ENCODE data around the gene RAD51B. TPM values are rescaled to one million over a fixed set of nuclear protein-coding genes. Genes with fewer than 3 reads are reported as not detected.

The RAD51B gene
- total RNA-seq, 1 experiment from 2014 or later, result 23.3 TPM

- intact Hi-C loops (cut with micrococcal nuclease; ENCODE audit: unreplicated experiment), result no loop called here
- TF ChIP-seq EZH2 (IDR thresholded peaks at IDR 0.05; ENCODE audit: borderline replicate concordance, low read depth, low read length, poor library complexity, severe bottlenecking) (no peak), CTCF (conservative IDR thresholded peaks at IDR 0.05; ENCODE audit: low read depth, low read length) (no peak)
- H3K9me3 ChIP-seq (ENCODE audit: low read depth, low read length, poor library complexity, severe bottlenecking), result peaks cover 35% of the 10 kb centered on the region
- no TSS peak for BruUV-seq (replicated peaks)
- ChIA-PET POLR2A (ENCODE audit: low non-redundant PET) (no interaction called here), CTCF (no interaction called here)
- H3K27ac ChIP-seq (ENCODE audit: low read depth, low read length, poor library complexity, severe bottlenecking), result no peak overlapping the region
- no peak overlapping the region for H3K4me3 ChIP-seq (ENCODE audit: low read depth, low read length, poor library complexity, severe bottlenecking)
- no peaks in the 10 kb centered on the region for H3K4me1 ChIP-seq (ENCODE audit: insufficient read depth, low read length, poor library complexity, severe bottlenecking)
- no peaks in the 10 kb centered on the region for H3K27me3 ChIP-seq (replicated peaks; ENCODE audit: insufficient read depth, low read depth, low read length, poor library complexity)
- no peaks in the 10 kb centered on the region for H3K36me3 ChIP-seq (ENCODE audit: insufficient read depth, low read length, poor library complexity, severe bottlenecking)
- no peak for DNase-seq (ENCODE audit: low spot score)
Measured at GRCh38 chr14:68616221-68616902, 796.8 kb downstream of the RAD51B start.

GRCh38 chr14:68619790-68620574, 800.4 kb downstream of the RAD51B start:
- intact Hi-C loops (cut with micrococcal nuclease; ENCODE audit: unreplicated experiment), result no loop called here
- ChIA-PET CTCF (no interaction called here), POLR2A (ENCODE audit: low non-redundant PET) (no interaction called here)
- no peak overlapping the region for H3K27ac ChIP-seq (ENCODE audit: low read depth, low read length, poor library complexity, severe bottlenecking)
- no peak for TF ChIP-seq CTCF (conservative IDR thresholded peaks at IDR 0.05; ENCODE audit: low read depth, low read length)
- no peak for TF ChIP-seq EZH2 (IDR thresholded peaks at IDR 0.05; ENCODE audit: borderline replicate concordance, low read depth, low read length, poor library complexity, severe bottlenecking)
- no peak overlapping the region for H3K4me3 ChIP-seq (ENCODE audit: low read depth, low read length, poor library complexity, severe bottlenecking)
- no TSS peak for BruUV-seq (replicated peaks)
- DNase-seq (ENCODE audit: low spot score), result no peak
- no peaks in the 10 kb centered on the region for H3K4me1 ChIP-seq (ENCODE audit: insufficient read depth, low read length, poor library complexity, severe bottlenecking)
- no peaks in the 10 kb centered on the region for H3K36me3 ChIP-seq (ENCODE audit: insufficient read depth, low read length, poor library complexity, severe bottlenecking)
- no peaks in the 10 kb centered on the region for H3K27me3 ChIP-seq (replicated peaks; ENCODE audit: insufficient read depth, low read depth, low read length, poor library complexity)
- H3K9me3 ChIP-seq (ENCODE audit: low read depth, low read length, poor library complexity, severe bottlenecking), result peaks cover 26% of the 10 kb centered on the region

GRCh38 chr14:68621400-68622365, 802.1 kb downstream of the RAD51B start:
- TF ChIP-seq CTCF (conservative IDR thresholded peaks at IDR 0.05; ENCODE audit: low read depth, low read length) (no peak), EZH2 (IDR thresholded peaks at IDR 0.05; ENCODE audit: borderline replicate concordance, low read depth, low read length, poor library complexity, severe bottlenecking) (no peak)
- no peaks in the 10 kb centered on the region for H3K4me1 ChIP-seq (ENCODE audit: insufficient read depth, low read length, poor library complexity, severe bottlenecking)
- no peak overlapping the region for H3K4me3 ChIP-seq (ENCODE audit: low read depth, low read length, poor library complexity, severe bottlenecking)
- H3K36me3 ChIP-seq (ENCODE audit: insufficient read depth, low read length, poor library complexity, severe bottlenecking), result no peaks in the 10 kb centered on the region
- no peaks in the 10 kb centered on the region for H3K27me3 ChIP-seq (replicated peaks; ENCODE audit: insufficient read depth, low read depth, low read length, poor library complexity)
- POLR2A ChIA-PET (ENCODE audit: low non-redundant PET), result no interaction called here
- no peak for DNase-seq (ENCODE audit: low spot score)
- BruUV-seq (replicated peaks), result no TSS peak
- H3K27ac ChIP-seq (ENCODE audit: low read depth, low read length, poor library complexity, severe bottlenecking), result no peak overlapping the region
- CTCF ChIA-PET, result no interaction called here
- intact Hi-C loops (cut with micrococcal nuclease; ENCODE audit: unreplicated experiment), result no loop called here
- peaks cover 15% of the 10 kb centered on the region for H3K9me3 ChIP-seq (ENCODE audit: low read depth, low read length, poor library complexity, severe bottlenecking)

All from A673 (cell line).